MCF 10A (cell line): Measurements from ENCODE around the gene AKAP8L. TPM values are rescaled to one million over a fixed set of nuclear protein-coding genes. Genes with fewer than 3 reads are reported as not detected.

Experiments
- BruUV-seq: library from RNA; stranded (reverse); fragments of 400-500 nt; replicated peaks from 2 replicates; lab custom pipeline; 2021; lab: Mats Ljungman, UMichigan
- CTCF ChIA-PET: fragments of 300-600 bp; sonication (Branson Sonifier 250); formaldehyde crosslinking; extraction: SDS; loops from one replicate; lab custom pipeline; 2021; ENCODE audit warnings: antibody characterized with exemption, inconsistent platforms; lab: Yijun Ruan, JAX
- POLR2A ChIA-PET: fragments of 300-600, 350-650 bp; sonication (Branson Sonifier 250); formaldehyde crosslinking; extraction: SDS; loops from one replicate; lab custom pipeline; 2020; ENCODE audit warnings: antibody characterized with exemption, inconsistent platforms; lab: Yijun Ruan, JAX
- DNase-seq: peaks from one replicate; pipeline ENCODE4 v3.0.0-alpha.2; 2018; ENCODE audit not compliant: unreplicated experiment
- H3K27ac Mint-ChIP-seq: one replicate; pipeline ENCODE4 v1.8.0; 2022; ENCODE audit warnings: mild to moderate bottlenecking, low read depth, mixed read lengths; ENCODE audit not compliant: unreplicated experiment
- H3K27me3 Mint-ChIP-seq: one replicate; pipeline ENCODE4 v1.8.0; 2022; ENCODE audit warnings: mixed read lengths; ENCODE audit not compliant: insufficient read depth, unreplicated experiment
- H3K36me3 Mint-ChIP-seq: one replicate; pipeline ENCODE4 v1.8.0; 2022; ENCODE audit warnings: mild to moderate bottlenecking, moderate library complexity, mixed read lengths; ENCODE audit not compliant: insufficient read depth, unreplicated experiment
- H3K4me1 Mint-ChIP-seq: one replicate; pipeline ENCODE4 v1.8.0; 2022; ENCODE audit warnings: mixed read lengths; ENCODE audit not compliant: insufficient read depth, unreplicated experiment
- H3K4me3 Mint-ChIP-seq: one replicate; pipeline ENCODE4 v1.8.0; 2022; ENCODE audit warnings: mild to moderate bottlenecking, moderate library complexity, mixed read lengths; ENCODE audit not compliant: unreplicated experiment
- H3K9me3 Mint-ChIP-seq: one replicate; pipeline ENCODE4 v1.8.0; 2022; ENCODE audit warnings: mixed read lengths; ENCODE audit not compliant: unreplicated experiment
- intact Hi-C: fragments of 100-400 bp; cut with micrococcal nuclease; formaldehyde crosslinking; loops from 2 replicates; pipeline ENCODE4 v1.14.1; 2022
- total RNA-seq: library from RNA; stranded (reverse); gene quantifications from 2 replicates; pipeline ENCODE4 v1.2.3, GENCODE V29; 2022
- TF ChIP-seq, protein P1 (sequence below): fragments of 200-600 bp; IDR thresholded peaks from one replicate; pipeline ENCODE4 v1.8.0; 2022; ENCODE audit warnings: antibody characterized with exemption, mild to moderate bottlenecking; ENCODE audit not compliant: unreplicated experiment

AKAP8L gene
- total RNA-seq, 1 experiment from 2014 or later = 84.7 TPM

DNA sequence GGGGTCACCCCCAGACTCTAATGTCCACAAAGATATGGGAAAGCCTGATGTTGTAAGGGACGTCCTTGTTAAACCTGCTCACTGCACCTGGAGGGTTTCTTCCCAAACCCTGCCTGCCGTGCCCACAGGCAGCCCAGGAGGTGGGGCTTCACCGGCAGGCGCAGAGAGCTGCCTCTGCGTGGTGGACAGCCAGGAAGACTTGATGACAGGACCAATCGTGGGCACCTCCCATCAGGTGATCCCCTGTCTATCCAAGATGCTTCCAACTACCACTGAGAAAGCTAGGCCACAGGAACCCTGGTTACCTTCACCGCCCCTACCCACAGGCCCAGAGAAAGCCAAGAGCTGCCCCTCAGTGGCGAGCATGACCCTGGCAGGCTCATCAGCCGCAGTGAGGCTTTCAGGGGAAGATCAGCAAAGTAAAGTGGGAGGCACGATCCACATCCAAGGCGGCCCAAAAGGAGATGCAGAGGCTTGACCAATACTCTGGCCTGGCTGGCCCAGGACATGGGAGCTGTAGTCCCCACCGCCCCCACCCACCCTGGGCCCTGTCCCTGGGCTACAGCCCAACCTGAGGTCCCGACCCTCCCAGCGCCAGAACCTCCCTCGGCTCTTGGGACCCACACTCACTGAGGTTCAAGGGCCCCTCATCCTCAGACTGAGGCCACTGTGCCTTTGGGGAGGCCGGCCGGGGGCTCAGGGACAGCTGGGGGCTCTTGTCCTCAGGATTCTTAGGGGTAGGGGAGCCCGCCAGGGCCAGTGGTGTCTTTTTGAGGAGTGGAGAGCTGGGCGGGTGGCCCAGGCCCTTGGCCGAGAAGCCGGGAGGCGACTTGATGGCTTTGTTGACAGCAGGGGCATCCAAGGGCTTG lies 10.4 kb upstream of the AKAP8L start:
- ChIA-PET POLR2A (interaction anchor here (0.6 to 5.8 kb wide), 3 partner anchors 10 to 1067 kb away, joined by 3 to 80 read pairs (median 3); partner anchors contain the start of genes AKAP8L, C19orf44 and CALR3), CTCF (interaction anchor here (0.6 to 3.1 kb wide), 3 partner anchors 8 to 267 kb away, joined by 3 to 13 read pairs (median 5); partner anchors contain the start of gene AKAP8L)
- DNase-seq = no peak
- TF ChIP-seq, protein P1, sequence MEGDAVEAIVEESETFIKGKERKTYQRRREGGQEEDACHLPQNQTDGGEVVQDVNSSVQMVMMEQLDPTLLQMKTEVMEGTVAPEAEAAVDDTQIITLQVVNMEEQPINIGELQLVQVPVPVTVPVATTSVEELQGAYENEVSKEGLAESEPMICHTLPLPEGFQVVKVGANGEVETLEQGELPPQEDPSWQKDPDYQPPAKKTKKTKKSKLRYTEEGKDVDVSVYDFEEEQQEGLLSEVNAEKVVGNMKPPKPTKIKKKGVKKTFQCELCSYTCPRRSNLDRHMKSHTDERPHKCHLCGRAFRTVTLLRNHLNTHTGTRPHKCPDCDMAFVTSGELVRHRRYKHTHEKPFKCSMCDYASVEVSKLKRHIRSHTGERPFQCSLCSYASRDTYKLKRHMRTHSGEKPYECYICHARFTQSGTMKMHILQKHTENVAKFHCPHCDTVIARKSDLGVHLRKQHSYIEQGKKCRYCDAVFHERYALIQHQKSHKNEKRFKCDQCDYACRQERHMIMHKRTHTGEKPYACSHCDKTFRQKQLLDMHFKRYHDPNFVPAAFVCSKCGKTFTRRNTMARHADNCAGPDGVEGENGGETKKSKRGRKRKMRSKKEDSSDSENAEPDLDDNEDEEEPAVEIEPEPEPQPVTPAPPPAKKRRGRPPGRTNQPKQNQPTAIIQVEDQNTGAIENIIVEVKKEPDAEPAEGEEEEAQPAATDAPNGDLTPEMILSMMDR = no peak
- no TSS peak for BruUV-seq
- Mint-ChIP-seq H3K27me3 (no peaks in the 10 kb centered on the region), H3K4me1 (peaks cover 20% of the 10 kb centered on the region), H3K4me3 (no peak overlapping the region), H3K27ac (no peak overlapping the region), H3K9me3 (no peaks in the 10 kb centered on the region), H3K36me3 (peaks cover 30% of the 10 kb centered on the region)
- intact Hi-C loops = no loop called here

DNA sequence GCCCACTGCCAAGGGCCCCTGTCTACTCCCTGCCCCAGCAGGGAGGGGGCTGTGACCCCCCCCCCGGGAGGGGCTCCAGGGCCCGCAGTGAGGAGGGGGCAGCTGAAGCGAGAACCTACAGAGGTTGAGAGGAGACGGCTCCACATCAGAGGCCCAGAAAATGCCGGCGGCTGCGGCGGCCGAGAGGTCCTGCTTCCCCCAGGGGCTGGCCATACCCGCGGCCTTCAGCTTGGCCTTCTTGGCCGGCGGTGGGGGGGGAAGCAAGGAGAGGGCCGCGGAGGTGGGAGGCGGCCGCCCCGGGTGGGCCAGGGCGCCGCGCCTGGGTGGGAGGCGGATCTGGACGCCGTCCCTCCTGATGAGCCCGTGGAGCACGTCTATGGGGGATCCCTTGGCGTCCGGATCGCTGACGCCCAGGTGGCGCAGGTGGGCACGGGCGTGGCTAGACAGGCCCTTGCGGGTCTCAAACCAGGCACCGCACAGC lies 9.2 kb upstream of the AKAP8L start:
- no peaks in the 10 kb centered on the region for H3K27me3 Mint-ChIP-seq
- H3K4me3 Mint-ChIP-seq = no peak overlapping the region
- no peak overlapping the region for H3K27ac Mint-ChIP-seq
- POLR2A ChIA-PET = interaction anchor here (0.7 to 5.8 kb wide), 2 partner anchors 9 to 11 kb away, joined by 3 to 80 read pairs; partner anchors contain the start of gene AKAP8L
- intact Hi-C loops = no loop called here
- no peak for DNase-seq
- H3K36me3 Mint-ChIP-seq = peaks cover 41% of the 10 kb centered on the region
- peaks cover 14% of the 10 kb centered on the region for H3K4me1 Mint-ChIP-seq
- no TSS peak for BruUV-seq
- TF ChIP-seq, protein P1 = no peak
- CTCF ChIA-PET = interaction anchor here (0.6 to 3.1 kb wide), 2 partner anchors 9 to 53 kb away, joined by 3 to 13 read pairs; partner anchors contain the start of gene AKAP8L
- H3K9me3 Mint-ChIP-seq = no peaks in the 10 kb centered on the region

DNA sequence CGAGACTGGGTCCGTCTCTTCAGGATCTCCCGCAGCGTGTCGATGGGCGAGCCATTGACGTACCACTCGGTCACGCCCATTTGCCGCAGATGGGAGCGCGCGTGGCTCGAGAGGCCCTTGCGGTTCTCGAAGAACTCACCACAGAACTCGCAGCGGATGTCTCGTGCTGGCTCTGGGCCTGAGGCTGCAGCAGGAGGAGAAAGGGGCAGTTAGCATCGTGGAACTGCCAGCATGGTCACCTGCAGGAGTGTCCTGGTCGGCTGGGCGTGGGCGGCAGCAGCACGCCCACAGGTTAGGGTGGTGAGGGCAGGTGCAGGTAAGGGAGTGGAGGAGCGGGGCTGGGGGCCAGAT lies 8.5 kb upstream of the AKAP8L start:
- intact Hi-C loops = no loop called here
- TF ChIP-seq, protein P1 = no peak
- no peak for DNase-seq
- H3K4me3 Mint-ChIP-seq = no peak overlapping the region
- H3K4me1 Mint-ChIP-seq = peaks cover 14% of the 10 kb centered on the region
- no peaks in the 10 kb centered on the region for H3K27me3 Mint-ChIP-seq
- ChIA-PET CTCF (no interaction called here), POLR2A (no interaction called here)
- H3K27ac Mint-ChIP-seq = no peak overlapping the region
- BruUV-seq = no TSS peak
- peaks cover 48% of the 10 kb centered on the region for H3K36me3 Mint-ChIP-seq
- H3K9me3 Mint-ChIP-seq = no peaks in the 10 kb centered on the region
